SK-N-SH (cell line): ENCODE measurements around the gene LHPP.

Experiments
- CTCF ChIP-seq: fragments of 200-600 bp; sonication (generic); IDR thresholded peaks from 2 replicates; pipeline ENCODE4 v1.6.1; 2017; ENCODE audit warnings: antibody characterized with exemption, mild to moderate bottlenecking, moderate library complexity
- EP300 ChIP-seq, 2 experiments: IDR thresholded peaks; 2 replicates each; pipeline versions ENCODE4 v1.4.0 to v1.6.1; 2012; ENCODE audit warnings: borderline replicate concordance in 1 of 2, low read depth in 1 of 2, low read length in 1 of 2
- EZH2phosphoT487 ChIP-seq: fragments of 200-600 bp; sonication (generic); IDR thresholded peaks from 2 replicates; pipeline ENCODE4 v1.6.1; 2017; ENCODE audit warnings: low read depth, mixed run types, mild to moderate bottlenecking, antibody characterized with exemption, moderate library complexity, borderline replicate concordance
- FOSL2 ChIP-seq: IDR thresholded peaks from 2 replicates; pipeline ENCODE4 v1.4.0; 2012; ENCODE audit warnings: low read depth, mild to moderate bottlenecking, moderate library complexity, borderline replicate concordance
- FOXJ3 ChIP-seq: sonication (generic); formaldehyde crosslinking; IDR thresholded peaks from 2 replicates; pipeline ENCODE4 v1.5.1; 2020; ENCODE audit warnings: mild to moderate bottlenecking, missing genetic modification reagents
- JUND ChIP-seq: IDR thresholded peaks from 2 replicates; pipeline ENCODE4 v1.4.0; 2012
- MAX ChIP-seq: IDR thresholded peaks from 2 replicates; pipeline ENCODE4 v1.4.0; 2012; ENCODE audit warnings: low read depth
- MEF2A ChIP-seq: IDR thresholded peaks from 2 replicates; pipeline ENCODE4 v1.4.0; 2012; ENCODE audit warnings: low read depth, borderline replicate concordance
- POLR2AphosphoS5 ChIP-seq: IDR thresholded peaks from 2 replicates; pipeline ENCODE4 v1.6.1; 2012; ENCODE audit warnings: low read depth, low read length
- RXRA ChIP-seq: IDR thresholded peaks from 2 replicates; pipeline ENCODE4 v1.4.0; 2012; ENCODE audit warnings: low read depth, mild to moderate bottlenecking, borderline replicate concordance
- SMC3 ChIP-seq: IDR thresholded peaks from 2 replicates; pipeline ENCODE4 v1.6.1; 2012; ENCODE audit warnings: low read depth, low read length, improper control_type of control experiment
- TAF1 ChIP-seq: IDR thresholded peaks from 2 replicates; pipeline ENCODE4 v1.6.1; 2012; ENCODE audit warnings: low read depth, mild to moderate bottlenecking, low read length, moderate library complexity, borderline replicate concordance
- USF1 ChIP-seq: IDR thresholded peaks from 2 replicates; pipeline ENCODE4 v1.4.0; 2012; ENCODE audit warnings: low read depth, borderline replicate concordance

- no peak for TF ChIP-seq CTCF
- TF ChIP-seq EZH2phosphoT487, result no peak
- TF ChIP-seq SMC3, result no peak
- TF ChIP-seq MAX, result no peak
- TF ChIP-seq USF1, result no peak
- no peak for TF ChIP-seq MEF2A
- TF ChIP-seq JUND, result no peak
- no peak for TF ChIP-seq TAF1
- no peak for TF ChIP-seq EP300 (IDR thresholded peaks at IDR 0.05; ENCODE audit: borderline replicate concordance in 1 of 2, low read depth in 1 of 2, low read length in 1 of 2)
- no peak for TF ChIP-seq FOSL2
- no peak for TF ChIP-seq POLR2AphosphoS5
- TF ChIP-seq FOXJ3 (CRISPR knock-in tag), result no peak
- TF ChIP-seq RXRA, result no peak
These were observed 182.6 kb downstream of the LHPP start for GRCh38 chr10:124644236-124644635.
